K562 (cell line): ENCODE data around the gene MCRS1. TPM values are rescaled to one million over a fixed set of nuclear protein-coding genes. Genes with fewer than 3 reads are reported as not detected.

ENCODE experiments used
- ETV5 ChIP-seq: sonication (generic); formaldehyde crosslinking; IDR thresholded peaks from 2 replicates; pipeline ENCODE4 v1.4.0; 2020; ENCODE audit warnings: low read depth, mild to moderate bottlenecking, missing genetic modification reagents
- GABPB1 ChIP-seq: sonication (generic); formaldehyde crosslinking; IDR thresholded peaks from 2 replicates; pipeline ENCODE4 v1.8.0; 2022; ENCODE audit warnings: mild to moderate bottlenecking, missing genetic modification reagents
- HNRNPH1 ChIP-seq: fragments of 200-400 bp; formaldehyde crosslinking; optimal IDR thresholded peaks from 2 replicates; pipeline ENCODE3; 2017; ENCODE audit warnings: low read depth, mild to moderate bottlenecking, low read length, moderate library complexity
- KDM4B ChIP-seq, 2 experiments: fragments of 450-650 bp in 1 of 2; sonication (generic) in 1 of 2; IDR thresholded peaks; 2 replicates each; pipeline ENCODE4 v1.6.1; 2016 to 2017; ENCODE audit warnings: borderline replicate concordance in 2 of 2, antibody characterized with exemption in 1 of 2, low read depth in 1 of 2, mild to moderate bottlenecking in 1 of 2
- KLF10 ChIP-seq: fragments of 250-450 bp; sonication (Bioruptor Pico); IDR thresholded peaks from 2 replicates; pipeline ENCODE4 v1.6.1; 2021; ENCODE audit warnings: matching md5 sums
- LEF1 ChIP-seq: fragments of 450-650 bp; IDR thresholded peaks from 2 replicates; pipeline ENCODE4 v1.6.1; 2016; ENCODE audit warnings: mild to moderate bottlenecking
- MAZ ChIP-seq, 2 experiments: fragments of 450-650 bp in 1 of 2; sonication (generic) in 1 of 2; formaldehyde crosslinking; IDR thresholded peaks in 1 of 2; conservative IDR thresholded peaks in 1 of 2; 2 replicates each; pipeline versions ENCODE4 v1.4.0 to v1.5.0; 2020; ENCODE audit warnings: mild to moderate bottlenecking in 1 of 2, missing genetic modification reagents in 1 of 2
- MEF2A ChIP-seq: IDR thresholded peaks from 2 replicates; pipeline ENCODE4 v1.6.1; 2011; ENCODE audit warnings: low read depth, mild to moderate bottlenecking, low read length, moderate library complexity; ENCODE audit not compliant: control insufficient read depth
- MEF2D ChIP-seq: conservative IDR thresholded peaks from 2 replicates; pipeline ENCODE4 v1.6.1; 2016; ENCODE audit warnings: low read depth, missing genetic modification characterization, missing compliant biosample characterization
- NCOA1 ChIP-seq: fragments of 450-650 bp; IDR thresholded peaks from 2 replicates; pipeline ENCODE4 v1.6.1; 2016; ENCODE audit warnings: low read depth
- NFE2L1 ChIP-seq: fragments of 450-650 bp; IDR thresholded peaks from 2 replicates; pipeline ENCODE4 v1.6.1; 2016; ENCODE audit warnings: missing genetic modification characterization, low read depth, mild to moderate bottlenecking, missing compliant biosample characterization, moderate library complexity, borderline replicate concordance
- NR2C1 ChIP-seq, 2 experiments: fragments of 450-650 bp; IDR thresholded peaks; 2 replicates each; pipeline ENCODE4 v1.6.1; 2017; ENCODE audit warnings: mild to moderate bottlenecking in 2 of 2, antibody characterized with exemption in 1 of 2, inconsistent platforms in 1 of 2, missing compliant biosample characterization in 1 of 2, missing genetic modification characterization in 1 of 2
- NR2F6 ChIP-seq: fragments of 450-650 bp; formaldehyde crosslinking; IDR thresholded peaks from 2 replicates; pipeline ENCODE4 v1.4.0; 2020; ENCODE audit warnings: mild to moderate bottlenecking
- NUFIP1 ChIP-seq: fragments of 450-650 bp; IDR thresholded peaks from 2 replicates; pipeline ENCODE4 v1.6.1; 2018; ENCODE audit not compliant: partially characterized antibody
- SIX5 ChIP-seq, 2 experiments: IDR thresholded peaks; 2 replicates each; pipeline ENCODE4 v1.6.1; 2011; ENCODE audit warnings: low read length in 2 of 2, borderline replicate concordance in 1 of 2, low read depth in 1 of 2, mild to moderate bottlenecking in 1 of 2, moderate library complexity in 1 of 2; ENCODE audit not compliant: insufficient read depth in 1 of 2
- SMAD4 ChIP-seq: fragments of 250-450 bp; sonication (Bioruptor Pico); conservative IDR thresholded peaks from 2 replicates; pipeline ENCODE4 v1.8.0; 2021; ENCODE audit warnings: inconsistent platforms, mild to moderate bottlenecking, moderate library complexity
- SMARCA4 ChIP-seq: fragments of 450-650 bp; IDR thresholded peaks from 2 replicates; pipeline ENCODE4 v1.6.1; 2016
- TRIM24 ChIP-seq, 2 experiments: fragments of 450-650 bp; IDR thresholded peaks; 2 replicates each; pipeline ENCODE4 v1.6.1; 2016
- XRCC4 ChIP-seq: IDR thresholded peaks from one replicate; pipeline ENCODE4 v1.6.1; 2011; ENCODE audit not compliant: insufficient read depth, insufficient read length; ENCODE audit errors: extremely low read depth
- ZC3H11A ChIP-seq: IDR thresholded peaks from 2 replicates; pipeline ENCODE4 v1.6.1; 2012; ENCODE audit warnings: low read depth, low read length, improper control_type of control experiment
- ZFP36 ChIP-seq: fragments of 150-350 bp; IDR thresholded peaks from 2 replicates; pipeline ENCODE4 v1.6.1; 2018; ENCODE audit warnings: low read length, low read depth; ENCODE audit not compliant: partially characterized antibody
- ZNF766 ChIP-seq: fragments of 200-800 bp; sonication (Bioruptor generic); conservative IDR thresholded peaks from 2 replicates; pipeline ENCODE4 v1.6.1; 2016; ENCODE audit warnings: missing genetic modification characterization, missing compliant biosample characterization
- polyA plus RNA-seq, 8 experiments: library from polyadenylated mRNA; depleted of rRNA in 4 of 8; stranded (reverse) in 5 of 8; unstranded in 3 of 8; fragments of >200 nt; fragmentation: Nextera tagmentation in 2 of 8; fragmentation: Illumina TruSeq in 1 of 8; extraction: Ambion mirVana in 2 of 8; extraction: Trizol in 1 of 8; gene quantifications; 2 replicates each; pipeline versions ENCODE4 v1.2.1 to v1.2.3, GENCODE V29; 2011 to 2014; ENCODE audit warnings: inconsistent platforms in 1 of 8, missing spikeins in 1 of 8
- total RNA-seq, 7 experiments: library from RNA; depleted of rRNA in 6 of 7; stranded (reverse); fragments of >200 nt in 6 of 7; fragmentation: Illumina TruSeq in 2 of 7; extraction: Trizol in 2 of 7; gene quantifications; 2 replicates each; pipeline versions ENCODE4 v1.2.1 to v1.2.3, GENCODE V29; 2011 to 2021; ENCODE audit warnings: low replicate concordance in 1 of 7
- TF ChIP-seq, protein P1 (sequence below): fragments of 450-650 bp; conservative IDR thresholded peaks from 2 replicates; pipeline ENCODE4 v1.6.1; 2016; ENCODE audit warnings: missing genetic modification characterization, low read depth, mild to moderate bottlenecking, missing compliant biosample characterization, moderate library complexity
- TF ChIP-seq, protein P2 (sequence below): fragments of 200-800 bp; sonication (Bioruptor generic); IDR thresholded peaks from 2 replicates; pipeline ENCODE4 v1.6.1; 2017; ENCODE audit warnings: missing genetic modification characterization, missing compliant biosample characterization

Gene MCRS1
- total and polyA plus RNA-seq, 9 of the 15 experiments (the other 6 are each of a cell fraction or from before 2014, with no cell fraction given): 50.0 to 100 (median 73.2) TPM

DNA sequence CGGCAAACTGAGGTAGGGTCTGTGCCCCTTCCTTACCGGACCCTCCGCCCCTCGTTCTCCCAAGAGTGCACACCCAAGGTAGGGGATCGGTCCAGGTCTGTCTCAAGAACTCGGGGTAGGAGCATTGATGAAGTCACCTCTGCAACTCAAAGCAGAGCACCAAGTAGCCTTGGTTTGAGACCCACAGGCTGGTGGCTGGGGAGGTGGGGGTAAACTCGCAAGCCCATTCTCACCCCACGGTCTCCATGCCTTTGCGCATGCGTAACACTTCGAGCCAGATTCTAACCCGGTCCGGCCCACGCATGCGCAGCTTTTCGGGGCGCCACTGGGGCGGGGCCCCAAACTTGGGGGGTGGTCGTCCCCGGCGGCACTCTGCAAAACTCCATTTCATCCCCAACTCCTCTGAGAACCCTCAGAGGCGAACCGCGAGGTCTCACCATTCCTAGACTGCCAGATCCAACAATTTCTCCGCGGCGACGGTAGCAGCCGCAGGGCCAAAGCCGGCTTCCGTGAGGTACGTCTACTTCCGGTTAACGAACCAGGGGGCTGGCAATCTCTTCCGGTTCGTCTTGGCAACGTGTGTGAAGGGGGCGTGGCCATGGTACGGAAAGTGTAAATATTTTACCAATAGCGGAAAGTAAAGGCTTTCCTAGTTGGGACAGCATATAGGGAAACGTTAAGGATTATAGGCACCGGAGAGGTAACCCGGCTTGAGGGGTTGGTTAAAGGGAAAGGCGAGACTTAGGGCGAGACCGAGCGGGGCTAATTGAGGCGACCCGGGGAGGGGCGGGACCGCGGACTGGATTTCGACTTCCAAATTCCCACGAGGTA is at the start of gene MCRS1 (continued):
- TF ChIP-seq XRCC4 (no peak), MEF2D (tag) (no peak), MEF2A (no peak), HNRNPH1 (no peak), LEF1 (peak; percentile 14; the same call in 1 of the 2 replicates), NFE2L1 (tag) (no peak), SMAD4 (CRISPR knock-in tag) (no peak), KDM4B (IDR thresholded peaks at IDR 0.05; ENCODE audit: borderline replicate concordance in 2 of 2, low read depth in 1 of 2) (peak in 1 of 2 experiments; percentile 98; a peak in 2 of 4 replicates), ZC3H11A (no peak), SMARCA4 (no peak), NR2F6 (CRISPR knock-in tag) (peak; percentile 26; the same call in 1 of the 2 replicates), NCOA1 (peak; percentile 52), SIX5 (IDR thresholded peaks at IDR 0.05; ENCODE audit: borderline replicate concordance in 1 of 2, insufficient read depth in 1 of 2, low read depth in 1 of 2, low read length in 2 of 2) (peak in 1 of 2 experiments; percentile 18; a peak in 1 of 4 replicates), KLF10 (CRISPR knock-in tag) (no peak), GABPB1 (CRISPR knock-in tag) (peak; percentile 98), NR2C1 (IDR thresholded peaks at IDR 0.05) (peak; percentile 100), NR2C1 (tag; IDR thresholded peaks at IDR 0.05) (peak; percentile 100), TRIM24 (IDR thresholded peaks at IDR 0.05) (no peak), ETV5 (CRISPR knock-in tag) (no peak), ZFP36 (no peak), MAZ (CRISPR knock-in tag; conservative IDR thresholded peaks at IDR 0.05 in 1 of 2, IDR thresholded peaks at IDR 0.05 in 1 of 2) (peak; percentile 79 to 88; a peak in 3 of 4 replicates), NUFIP1 (no peak), ZNF766 (0 out of 2 replicates have a peak, but pooled peaks have one; percentile 67)
- TF ChIP-seq, protein P1, sequence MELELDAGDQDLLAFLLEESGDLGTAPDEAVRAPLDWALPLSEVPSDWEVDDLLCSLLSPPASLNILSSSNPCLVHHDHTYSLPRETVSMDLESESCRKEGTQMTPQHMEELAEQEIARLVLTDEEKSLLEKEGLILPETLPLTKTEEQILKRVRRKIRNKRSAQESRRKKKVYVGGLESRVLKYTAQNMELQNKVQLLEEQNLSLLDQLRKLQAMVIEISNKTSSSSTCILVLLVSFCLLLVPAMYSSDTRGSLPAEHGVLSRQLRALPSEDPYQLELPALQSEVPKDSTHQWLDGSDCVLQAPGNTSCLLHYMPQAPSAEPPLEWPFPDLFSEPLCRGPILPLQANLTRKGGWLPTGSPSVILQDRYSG (tag): no peak
- TF ChIP-seq, protein P2, sequence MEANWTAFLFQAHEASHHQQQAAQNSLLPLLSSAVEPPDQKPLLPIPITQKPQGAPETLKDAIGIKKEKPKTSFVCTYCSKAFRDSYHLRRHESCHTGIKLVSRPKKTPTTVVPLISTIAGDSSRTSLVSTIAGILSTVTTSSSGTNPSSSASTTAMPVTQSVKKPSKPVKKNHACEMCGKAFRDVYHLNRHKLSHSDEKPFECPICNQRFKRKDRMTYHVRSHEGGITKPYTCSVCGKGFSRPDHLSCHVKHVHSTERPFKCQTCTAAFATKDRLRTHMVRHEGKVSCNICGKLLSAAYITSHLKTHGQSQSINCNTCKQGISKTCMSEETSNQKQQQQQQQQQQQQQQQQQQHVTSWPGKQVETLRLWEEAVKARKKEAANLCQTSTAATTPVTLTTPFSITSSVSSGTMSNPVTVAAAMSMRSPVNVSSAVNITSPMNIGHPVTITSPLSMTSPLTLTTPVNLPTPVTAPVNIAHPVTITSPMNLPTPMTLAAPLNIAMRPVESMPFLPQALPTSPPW: peak; percentile 80
